Activated T-helper 1 cell treated with Interleukin-2 at 50 U/mL for 16 hours (primary cell): Measurements from ENCODE around the gene VEGFB.
A peak's percentile ranks its signal among the peaks of the same experiment; 100 is the strongest.

Source experiments
- DNase-seq: peaks from one replicate; pipeline ENCODE4 v3.0.0-alpha.2; 2020; ENCODE audit warnings: low read depth

The VEGFB gene

GRCh38 chr11:64284048-64284961 lies 49.9 kb downstream of the VEGFB start, which contains the start of gene BAD:
TSS of gene BAD (minus strand) at chr11:64284665. CDS start at chr11:64284368, 297 bp downstream.
- DNase-seq: peak; percentile 88

GRCh38 chr11:64284962-64285884 lies 50.8 kb downstream of the VEGFB start, which contains the start of gene GPR137:
TSS of gene GPR137 (plus strand) at chr11:64285848. CDS start at chr11:64286525, 677 bp downstream.
- peak; percentile 89 for DNase-seq

- DNase-seq: no peak
Measured at GRCh38 chr11:64285885-64286800, 51.8 kb downstream of the VEGFB start.

GRCh38 chr11:64286801-64287159 lies 52.4 kb downstream of the VEGFB start:
- DNase-seq: no peak

GRCh38 chr11:64287676-64288352 lies 53.4 kb downstream of the VEGFB start:
- no peak for DNase-seq

GRCh38 chr11:64288353-64288750 lies 54.0 kb downstream of the VEGFB start:
- no peak for DNase-seq
